NCI-H1694 (cell line): ENCODE measurements around the gene GAS2L3.
"Not testable (repeated sequence)": the region's sequence is repeated elsewhere in the genome, so short reads cannot be mapped to it uniquely, and the experiment has no call there.

Experiments used
- DNase-seq: peaks from one replicate; lab custom pipeline; 2025; lab: John Stamatoyannopoulos, UW

Gene GAS2L3

GRCh38 chr12:100574187-100575074 is 947 bp downstream of the GAS2L3 start:
- no peak for DNase-seq

GRCh38 chr12:100576331-100577036 is 3.0 kb downstream of the GAS2L3 start:
- DNase-seq: no peak

GRCh38 chr12:100578923-100579322 is 5.4 kb downstream of the GAS2L3 start:
- DNase-seq: no peak

- DNase-seq: no peak
Observed at GRCh38 chr12:100579844-100580243, 6.4 kb downstream of the GAS2L3 start.

- no peak for DNase-seq
Observed at GRCh38 chr12:100584256-100584655, 10.8 kb downstream of the GAS2L3 start.

GRCh38 chr12:100591979-100592378 is 18.5 kb downstream of the GAS2L3 start:
- DNase-seq: no peak

GRCh38 chr12:100593490-100593889 is 20.0 kb downstream of the GAS2L3 start:
- DNase-seq: no peak

GRCh38 chr12:100601626-100602025 is 28.1 kb downstream of the GAS2L3 start:
- no peak for DNase-seq

- DNase-seq: not testable (repeated sequence)
Observed at GRCh38 chr12:100602997-100603396, 29.5 kb downstream of the GAS2L3 start.

- no peak for DNase-seq
Observed at GRCh38 chr12:100608776-100609175, 35.3 kb downstream of the GAS2L3 start.

GRCh38 chr12:100610666-100611430 is 37.4 kb downstream of the GAS2L3 start:
- DNase-seq: no peak

- DNase-seq: no peak
Observed at GRCh38 chr12:100612606-100613005, 39.1 kb downstream of the GAS2L3 start.

GRCh38 chr12:100624571-100624970 is 51.1 kb downstream of the GAS2L3 start:
- no peak for DNase-seq

GRCh38 chr12:100632445-100632892 is 59.0 kb downstream of the GAS2L3 start:
- no peak for DNase-seq

- not testable (repeated sequence) for DNase-seq
Observed at GRCh38 chr12:100633082-100633785, 59.8 kb downstream of the GAS2L3 start.

GRCh38 chr12:100643246-100643645 is 69.8 kb downstream of the GAS2L3 start:
- no peak for DNase-seq

- DNase-seq: no peak
Observed at GRCh38 chr12:100646896-100647295, 73.4 kb downstream of the GAS2L3 start.

- no peak for DNase-seq
Observed at GRCh38 chr12:100651108-100651507, 77.6 kb downstream of the GAS2L3 start.

- DNase-seq: no peak
Observed at GRCh38 chr12:100651694-100652093, 78.2 kb downstream of the GAS2L3 start.

GRCh38 chr12:100652488-100652887 is 79.0 kb downstream of the GAS2L3 start:
- no peak for DNase-seq

- DNase-seq: no peak
Observed at GRCh38 chr12:100656141-100656540, 82.7 kb downstream of the GAS2L3 start.

GRCh38 chr12:100656856-100657255 is 83.4 kb downstream of the GAS2L3 start:
- no peak for DNase-seq
